HL-60 (cell line): ENCODE data around the gene CACNA1C.

ENCODE experiments used
- DNase-seq, 2 experiments: peaks; one replicate each; pipeline ENCODE4 v3.0.0-alpha.2; 2010 to 2020; ENCODE audit warnings: low read depth in 1 of 2, low spot score in 1 of 2
- H3K27ac ChIP-seq: fragments of 250-450 bp; sonication (Bioruptor Pico); replicated peaks from 2 replicates; pipeline ENCODE4 v1.5.1; 2020; ENCODE audit warnings: mild to moderate bottlenecking, moderate library complexity
- H3K27me3 ChIP-seq: fragments of 250-450 bp; sonication (Bioruptor Pico); 2 replicates; pipeline ENCODE4 v1.5.1; 2021; ENCODE audit warnings: mild to moderate bottlenecking, moderate library complexity; ENCODE audit not compliant: insufficient read depth, poor library complexity, severe bottlenecking
- H3K4me3 ChIP-seq: replicated peaks from 2 replicates; pipeline ENCODE4 v1.5.1; 2011; ENCODE audit warnings: mild to moderate bottlenecking, control low read depth, low read length; ENCODE audit not compliant: insufficient read depth
- GABPA ChIP-seq: IDR thresholded peaks from 2 replicates; pipeline ENCODE4 v1.6.1; 2012; ENCODE audit warnings: low read depth
- POLR2AphosphoS5 ChIP-seq: IDR thresholded peaks from 2 replicates; pipeline ENCODE4 v1.6.1; 2012; ENCODE audit warnings: low read depth
- SPI1 ChIP-seq: IDR thresholded peaks from 2 replicates; pipeline ENCODE4 v1.6.1; 2012; ENCODE audit warnings: low read depth, mild to moderate bottlenecking, borderline replicate concordance
- TF ChIP-seq, protein P1 (sequence below): IDR thresholded peaks from 2 replicates; pipeline ENCODE4 v1.6.1; 2012; ENCODE audit warnings: low read depth; ENCODE audit not compliant: insufficient replicate concordance
- TF ChIP-seq, protein P2 (sequence below): IDR thresholded peaks from one replicate; pipeline ENCODE4 v1.5.1; 2011; ENCODE audit warnings: low read length, control low read depth, inconsistent platforms; ENCODE audit not compliant: insufficient read depth

The CACNA1C gene

DNA sequence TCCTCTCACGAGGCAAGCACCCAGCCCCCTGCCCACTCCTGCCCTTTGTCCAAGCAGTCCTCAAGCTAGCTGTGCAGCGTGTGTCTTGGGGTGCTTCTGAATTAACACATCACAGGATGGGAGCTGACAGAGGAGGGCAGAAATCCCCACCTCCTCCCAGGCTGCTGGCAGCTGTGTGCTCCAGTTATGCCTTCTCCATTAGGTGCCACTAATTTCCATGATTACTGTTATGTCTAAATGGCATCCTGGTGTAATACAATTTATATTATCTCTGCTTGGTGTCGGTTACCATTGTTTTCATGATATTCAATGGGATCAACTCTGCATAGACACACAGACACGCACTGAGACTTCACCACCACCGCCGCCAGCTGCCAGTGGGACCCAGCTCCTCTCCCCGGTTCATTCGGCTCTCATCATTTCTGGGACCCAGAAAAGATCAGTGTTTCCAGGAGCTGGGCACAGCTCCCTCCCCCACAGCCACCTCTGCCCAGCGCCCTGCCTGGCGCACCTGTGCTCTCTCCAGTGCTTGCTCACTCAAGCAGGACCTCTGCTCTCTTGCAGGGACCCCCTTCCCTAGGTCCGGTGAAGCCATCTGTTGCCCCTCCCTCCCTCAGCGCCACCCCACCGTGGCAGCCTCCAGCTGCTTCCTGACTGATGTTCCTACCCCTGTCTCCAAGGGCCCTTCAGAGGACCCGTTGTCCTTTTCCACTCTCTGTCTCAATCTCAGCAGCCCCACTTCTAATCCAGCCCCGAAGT, 574.5 kb downstream of the CACNA1C start:
- no peak for DNase-seq
- Histone ChIP-seq H3K4me3 (no peak overlapping the region), H3K27me3 (peaks cover 22% of the 10 kb centered on the region), H3K27ac (no peak overlapping the region)
- no peak for TF ChIP-seq GABPA
- no peak for TF ChIP-seq POLR2AphosphoS5
- TF ChIP-seq, protein P1, sequence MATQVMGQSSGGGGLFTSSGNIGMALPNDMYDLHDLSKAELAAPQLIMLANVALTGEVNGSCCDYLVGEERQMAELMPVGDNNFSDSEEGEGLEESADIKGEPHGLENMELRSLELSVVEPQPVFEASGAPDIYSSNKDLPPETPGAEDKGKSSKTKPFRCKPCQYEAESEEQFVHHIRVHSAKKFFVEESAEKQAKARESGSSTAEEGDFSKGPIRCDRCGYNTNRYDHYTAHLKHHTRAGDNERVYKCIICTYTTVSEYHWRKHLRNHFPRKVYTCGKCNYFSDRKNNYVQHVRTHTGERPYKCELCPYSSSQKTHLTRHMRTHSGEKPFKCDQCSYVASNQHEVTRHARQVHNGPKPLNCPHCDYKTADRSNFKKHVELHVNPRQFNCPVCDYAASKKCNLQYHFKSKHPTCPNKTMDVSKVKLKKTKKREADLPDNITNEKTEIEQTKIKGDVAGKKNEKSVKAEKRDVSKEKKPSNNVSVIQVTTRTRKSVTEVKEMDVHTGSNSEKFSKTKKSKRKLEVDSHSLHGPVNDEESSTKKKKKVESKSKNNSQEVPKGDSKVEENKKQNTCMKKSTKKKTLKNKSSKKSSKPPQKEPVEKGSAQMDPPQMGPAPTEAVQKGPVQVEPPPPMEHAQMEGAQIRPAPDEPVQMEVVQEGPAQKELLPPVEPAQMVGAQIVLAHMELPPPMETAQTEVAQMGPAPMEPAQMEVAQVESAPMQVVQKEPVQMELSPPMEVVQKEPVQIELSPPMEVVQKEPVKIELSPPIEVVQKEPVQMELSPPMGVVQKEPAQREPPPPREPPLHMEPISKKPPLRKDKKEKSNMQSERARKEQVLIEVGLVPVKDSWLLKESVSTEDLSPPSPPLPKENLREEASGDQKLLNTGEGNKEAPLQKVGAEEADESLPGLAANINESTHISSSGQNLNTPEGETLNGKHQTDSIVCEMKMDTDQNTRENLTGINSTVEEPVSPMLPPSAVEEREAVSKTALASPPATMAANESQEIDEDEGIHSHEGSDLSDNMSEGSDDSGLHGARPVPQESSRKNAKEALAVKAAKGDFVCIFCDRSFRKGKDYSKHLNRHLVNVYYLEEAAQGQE, result no peak
- TF ChIP-seq, protein P2, sequence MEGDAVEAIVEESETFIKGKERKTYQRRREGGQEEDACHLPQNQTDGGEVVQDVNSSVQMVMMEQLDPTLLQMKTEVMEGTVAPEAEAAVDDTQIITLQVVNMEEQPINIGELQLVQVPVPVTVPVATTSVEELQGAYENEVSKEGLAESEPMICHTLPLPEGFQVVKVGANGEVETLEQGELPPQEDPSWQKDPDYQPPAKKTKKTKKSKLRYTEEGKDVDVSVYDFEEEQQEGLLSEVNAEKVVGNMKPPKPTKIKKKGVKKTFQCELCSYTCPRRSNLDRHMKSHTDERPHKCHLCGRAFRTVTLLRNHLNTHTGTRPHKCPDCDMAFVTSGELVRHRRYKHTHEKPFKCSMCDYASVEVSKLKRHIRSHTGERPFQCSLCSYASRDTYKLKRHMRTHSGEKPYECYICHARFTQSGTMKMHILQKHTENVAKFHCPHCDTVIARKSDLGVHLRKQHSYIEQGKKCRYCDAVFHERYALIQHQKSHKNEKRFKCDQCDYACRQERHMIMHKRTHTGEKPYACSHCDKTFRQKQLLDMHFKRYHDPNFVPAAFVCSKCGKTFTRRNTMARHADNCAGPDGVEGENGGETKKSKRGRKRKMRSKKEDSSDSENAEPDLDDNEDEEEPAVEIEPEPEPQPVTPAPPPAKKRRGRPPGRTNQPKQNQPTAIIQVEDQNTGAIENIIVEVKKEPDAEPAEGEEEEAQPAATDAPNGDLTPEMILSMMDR, result no peak
- TF ChIP-seq SPI1, result no peak

DNA sequence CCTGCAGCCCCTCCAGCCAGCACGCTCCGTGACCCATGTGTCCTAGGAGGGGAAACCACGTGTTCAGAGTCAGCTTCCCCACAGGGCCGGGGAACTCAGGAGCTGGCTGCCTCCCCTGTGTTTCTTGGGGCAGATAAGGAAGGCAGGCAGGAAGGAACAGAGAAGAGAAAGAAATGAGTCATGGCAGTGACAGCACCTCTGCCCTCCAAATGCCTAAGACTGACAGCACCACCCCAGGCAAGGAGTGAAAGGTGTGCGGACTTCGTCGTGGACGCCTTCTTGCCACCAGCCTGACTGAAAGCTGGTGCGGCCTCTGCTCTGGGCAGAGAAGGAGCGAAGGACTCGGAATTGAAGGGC, 575.0 kb downstream of the CACNA1C start:
- TF ChIP-seq, protein P2, result no peak
- no peak for TF ChIP-seq SPI1
- TF ChIP-seq, protein P1, result no peak
- no peak for TF ChIP-seq GABPA
- TF ChIP-seq POLR2AphosphoS5, result no peak
- Histone ChIP-seq H3K4me3 (no peak overlapping the region), H3K27ac (no peak overlapping the region), H3K27me3 (peaks cover 22% of the 10 kb centered on the region)
- no peak for DNase-seq

DNA sequence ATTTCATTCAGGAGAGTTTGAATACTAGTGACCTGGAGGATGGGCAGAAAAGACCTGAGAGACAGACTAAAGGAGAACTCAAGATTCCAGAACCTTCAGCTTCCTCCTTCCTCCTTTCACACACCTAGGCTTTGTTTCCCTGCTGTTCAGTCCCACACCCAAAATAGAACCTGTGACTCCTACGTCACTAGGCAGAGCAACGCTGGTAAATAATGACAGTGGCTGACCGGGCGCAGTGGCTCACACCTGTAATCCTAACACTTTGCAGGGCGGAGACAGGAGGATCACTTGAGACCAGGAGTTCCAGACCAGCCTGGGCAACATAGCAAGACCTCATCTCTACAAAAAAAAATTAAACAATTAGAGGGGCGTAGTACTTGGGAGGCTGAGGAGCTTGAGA, 575.6 kb downstream of the CACNA1C start:
- peaks cover 17% of the 10 kb centered on the region for H3K27me3 ChIP-seq

More for the DNA sequence above, 575.6 kb downstream of the CACNA1C start:
- no peak for DNase-seq
- H3K4me3 ChIP-seq, result no peak overlapping the region
- H3K27ac ChIP-seq, result no peak overlapping the region
- TF ChIP-seq, protein P1, result no peak
- TF ChIP-seq POLR2AphosphoS5 (no peak), GABPA (no peak), SPI1 (no peak)
- TF ChIP-seq, protein P2, result no peak
